Measurements from ENCODE around the gene CDH23. TPM values are rescaled to one million over a fixed set of nuclear protein-coding genes. Genes with fewer than 3 reads are reported as not detected.

CDH23 gene
- total RNA-seq, 4 donors from 2014 or later = 14.4 to 29.6 (median 19.7) TPM

- 95% methylated on average over 6 of the region's 16 CpGs for WGBS
- H3K4me1 ChIP-seq = peaks cover 35 to 62% (median 58%) of the 10 kb centered on the region in 4 donors
- DNase-seq (ENCODE audit: extremely low spot score) = no peak
Measured at GRCh38 chr10:71755179-71755879, 358.6 kb downstream of the CDH23 start.

GRCh38 chr10:71756311-71757191 lies 359.8 kb downstream of the CDH23 start:
- peaks cover 35 to 92% (median 84%) of the 10 kb centered on the region in 4 donors for H3K36me3 ChIP-seq
- intact Hi-C loops (cut with DNase I) = no loop called here
- H3K4me3 ChIP-seq = no peak overlapping the region
- TF ChIP-seq EP300 (IDR thresholded peaks at IDR 0.05) (no peak), CTCF (IDR thresholded peaks at IDR 0.05) (no peak), POLR2AphosphoS5 (IDR thresholded peaks at IDR 0.05) (peak in 1 of 2 donors; percentile 16), POLR2A (IDR thresholded peaks at IDR 0.05; ENCODE audit: low read depth) (no peak)
- WGBS = 70% methylated on average over 12 of the region's 12 CpGs
- H3K27me3 ChIP-seq = no peaks in the 10 kb centered on the region
- H3K27ac ChIP-seq (replicated peaks in 1 of 4) = peak overlapping the region; percentile 42 to 59 (median 48)
- DNase-seq (ENCODE audit: extremely low spot score) = no peak
- H3K9me3 ChIP-seq = no peaks in the 10 kb centered on the region
- H3K4me1 ChIP-seq = peaks cover 40 to 70% (median 58%) of the 10 kb centered on the region in 4 donors

More at GRCh38 chr10:71755179-71755879, 358.6 kb downstream of the CDH23 start:
- TF ChIP-seq EP300 (IDR thresholded peaks at IDR 0.05) (no peak), POLR2AphosphoS5 (IDR thresholded peaks at IDR 0.05) (no peak), CTCF (IDR thresholded peaks at IDR 0.05) (no peak), POLR2A (IDR thresholded peaks at IDR 0.05; ENCODE audit: low read depth) (no peak)
- Histone ChIP-seq H3K4me3 (no peak overlapping the region), H3K27ac (replicated peaks in 1 of 4) (peak overlapping the region in 2 of 4 donors; percentile 49 to 50), H3K36me3 (peaks cover 46 to 92% (median 83%) of the 10 kb centered on the region in 4 donors), H3K27me3 (no peaks in the 10 kb centered on the region), H3K9me3 (no peaks in the 10 kb centered on the region)
- intact Hi-C loops (cut with DNase I) = no loop called here

- H3K4me3 ChIP-seq = no peak overlapping the region
- 58% methylated on average over 10 of the region's 11 CpGs for WGBS
- H3K27me3 ChIP-seq = no peaks in the 10 kb centered on the region
- no peak for TF ChIP-seq EP300 (IDR thresholded peaks at IDR 0.05)
- H3K27ac ChIP-seq (replicated peaks in 1 of 4) = peak overlapping the region; percentile 42 to 59 (median 48)
- peaks cover 26 to 92% (median 84%) of the 10 kb centered on the region in 4 donors for H3K36me3 ChIP-seq
- no peak for DNase-seq (ENCODE audit: extremely low spot score)
- intact Hi-C loops (cut with DNase I) = no loop called here
- H3K9me3 ChIP-seq = no peaks in the 10 kb centered on the region
- peaks cover 49 to 70% (median 59%) of the 10 kb centered on the region in 4 donors for H3K4me1 ChIP-seq
Measured at GRCh38 chr10:71757399-71757922, 360.7 kb downstream of the CDH23 start.

- TF ChIP-seq POLR2AphosphoS5 (IDR thresholded peaks at IDR 0.05) (no peak), CTCF (IDR thresholded peaks at IDR 0.05) (no peak), EP300 (IDR thresholded peaks at IDR 0.05) (no peak), POLR2A (IDR thresholded peaks at IDR 0.05; ENCODE audit: low read depth) (no peak)
- H3K4me1 ChIP-seq = peaks cover 65 to 78% (median 70%) of the 10 kb centered on the region in 4 donors
- no peaks in the 10 kb centered on the region for H3K27me3 ChIP-seq
- intact Hi-C loops (cut with DNase I) = no loop called here
- H3K4me3 ChIP-seq = no peak overlapping the region
- no peaks in the 10 kb centered on the region for H3K9me3 ChIP-seq
- 93% methylated on average over 3 of the region's 3 CpGs for WGBS
- H3K27ac ChIP-seq (replicated peaks in 1 of 4) = no peak overlapping the region
- peaks cover 11 to 67% (median 59%) of the 10 kb centered on the region in 4 donors for H3K36me3 ChIP-seq
- DNase-seq (ENCODE audit: extremely low spot score) = no peak
Measured at GRCh38 chr10:71761105-71761511, 364.4 kb downstream of the CDH23 start.
